Omental fat pad (tissue), 4 donors: ENCODE results near the gene NPM1. TPM values are rescaled to one million over a fixed set of nuclear protein-coding genes. Genes with fewer than 3 reads are reported as not detected.

Experiments used
- ATAC-seq: fragments of 150-250 bp; one replicate; pipeline ENCODE4 v1.9.1; 2016; ENCODE audit warnings: mild to moderate bottlenecking, moderate library complexity; ENCODE audit not compliant: low FRiP score
- DNase-seq: peaks from one replicate; pipeline ENCODE4 v3.0.0-alpha.2; 2019; ENCODE audit warnings: low spot score
- CTCF ChIP-seq, 3 donors: fragments of 450-650 bp; IDR thresholded peaks; one replicate each; pipeline ENCODE4 v1.5.1; 2016 to 2017; ENCODE audit warnings: antibody characterized with exemption in 3 of 3, mild to moderate bottlenecking in 3 of 3, moderate library complexity in 2 of 3
- total RNA-seq, 4 donors: library from RNA; depleted of rRNA; stranded (reverse); fragments of >200 nt; gene quantifications; one replicate each; pipeline ENCODE4 v1.1.0, GENCODE V29; 2016

The NPM1 gene
- total RNA-seq, 4 donors from 2014 or later: 384 to 931 (median 640) TPM

- TF ChIP-seq CTCF (IDR thresholded peaks at IDR 0.05): no peak
- ATAC-seq: no peak
- no peak for DNase-seq
Observed at GRCh38 chr5:171432076-171432475, 44.4 kb downstream of the NPM1 start.

DNA sequence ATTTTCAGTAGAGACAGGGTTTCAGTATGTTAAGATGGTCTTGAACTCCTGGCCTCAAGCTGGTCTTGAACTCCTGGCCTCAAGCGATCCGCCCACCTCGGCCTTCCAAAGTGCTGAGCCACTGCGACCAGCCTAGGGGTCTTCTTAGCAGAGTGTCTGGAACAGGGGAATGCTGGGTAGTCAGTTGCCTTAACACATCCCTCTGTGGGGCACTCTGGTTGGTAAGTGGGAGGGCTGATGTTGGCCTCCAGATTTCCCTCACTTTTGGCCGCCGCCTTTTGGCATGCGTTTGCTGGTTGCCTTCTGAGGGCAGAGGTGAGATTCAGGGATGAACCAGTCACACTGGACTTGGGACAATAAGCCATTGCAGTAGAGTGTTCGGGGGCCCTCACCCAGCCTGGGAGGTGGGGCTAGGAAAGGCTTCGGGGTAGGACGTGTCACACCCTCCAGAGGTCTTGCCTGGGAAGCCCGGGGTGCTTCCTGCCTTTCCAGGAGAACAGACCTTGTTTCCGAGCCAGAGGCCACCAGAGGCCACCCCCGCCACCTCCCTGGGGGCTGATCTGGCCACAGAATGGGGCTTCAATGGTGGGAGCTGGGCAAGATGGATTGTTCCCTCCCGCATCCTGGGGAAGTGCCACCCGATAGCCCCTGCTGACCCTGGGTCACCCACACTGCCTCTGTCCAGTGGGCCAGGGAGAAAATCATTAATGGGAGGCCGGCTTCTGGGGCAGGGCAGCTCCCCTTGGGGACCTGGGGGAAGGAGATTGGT lies 45.1 kb downstream of the NPM1 start:
- no peak for ATAC-seq
- no peak for TF ChIP-seq CTCF (IDR thresholded peaks at IDR 0.05)
- no peak for DNase-seq

DNA sequence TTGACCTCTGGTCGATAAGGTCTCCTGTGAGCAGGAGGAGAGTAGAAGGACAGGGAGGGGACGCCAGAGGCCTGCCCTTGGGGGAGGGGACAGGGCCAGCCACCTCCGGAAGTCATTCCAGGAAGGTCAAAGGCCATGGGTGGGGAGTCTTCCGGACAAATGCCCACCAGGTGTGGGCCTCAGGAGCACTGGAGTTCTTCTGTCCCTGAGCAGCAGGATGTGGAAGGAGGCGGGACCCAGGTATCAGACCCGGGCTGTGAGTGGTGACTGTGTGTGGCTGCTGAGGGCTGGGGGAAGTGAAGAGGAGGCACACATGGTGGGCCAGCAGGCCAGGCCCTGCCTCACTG lies 45.7 kb downstream of the NPM1 start:
- DNase-seq (no peak), ATAC-seq (no peak)
- no peak for TF ChIP-seq CTCF (IDR thresholded peaks at IDR 0.05)

DNA sequence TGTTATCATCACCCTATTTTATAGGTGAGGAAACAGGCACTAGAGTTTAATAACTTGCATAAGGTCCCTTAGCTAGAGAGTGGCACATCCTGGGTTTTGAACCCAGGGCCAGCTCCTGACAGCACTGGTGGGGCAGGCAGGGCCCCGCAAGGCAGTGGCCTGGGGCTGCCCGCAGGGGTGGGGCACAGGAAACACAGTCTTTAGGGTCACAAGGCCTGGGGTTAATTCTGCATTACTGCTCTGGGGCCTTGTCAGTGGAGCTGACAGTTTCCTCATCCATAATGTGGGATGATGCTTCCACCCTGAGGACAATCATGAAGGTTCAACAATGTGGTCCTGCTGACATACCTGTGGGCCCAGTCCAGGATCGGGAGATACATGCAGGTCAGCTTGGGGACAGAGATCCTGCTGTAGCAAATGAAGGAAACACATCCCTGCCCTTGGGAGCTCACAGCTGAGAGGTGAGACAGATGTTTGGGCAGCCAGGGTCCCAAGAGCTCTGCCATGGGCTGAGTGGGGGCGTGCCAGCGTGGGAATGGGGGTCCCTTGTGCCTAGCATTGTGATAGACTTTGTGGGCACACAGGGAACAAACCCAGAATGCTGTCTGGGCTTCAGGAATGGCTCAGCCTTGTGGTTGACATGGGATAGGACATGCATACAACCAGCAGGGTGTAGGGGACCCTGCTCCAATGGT lies 46.5 kb downstream of the NPM1 start:
- ATAC-seq: no peak
- TF ChIP-seq CTCF (IDR thresholded peaks at IDR 0.05): no peak
- DNase-seq: no peak

DNA sequence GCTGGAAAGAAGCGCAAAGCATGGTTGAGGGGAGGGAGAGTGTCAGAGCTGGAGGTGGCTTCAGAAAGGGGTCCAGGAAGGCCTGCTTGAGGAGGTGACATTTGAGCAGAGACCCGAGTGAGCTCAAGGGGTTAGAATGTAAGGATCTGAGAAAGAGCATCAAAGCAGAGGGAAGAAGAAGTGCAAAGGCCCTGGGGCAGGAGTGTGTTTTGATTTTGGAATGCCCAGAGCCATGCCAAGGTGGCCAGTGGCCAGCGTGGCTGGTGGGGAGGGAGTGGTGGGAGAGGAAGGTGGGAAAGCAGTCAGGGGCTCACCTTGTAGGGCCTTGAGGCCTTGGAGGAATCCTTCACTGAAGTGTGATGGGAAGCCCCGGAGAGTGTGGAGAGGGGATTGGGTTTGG lies 47.2 kb downstream of the NPM1 start:
- DNase-seq: no peak
- ATAC-seq: no peak
- no peak for TF ChIP-seq CTCF (IDR thresholded peaks at IDR 0.05)

DNA sequence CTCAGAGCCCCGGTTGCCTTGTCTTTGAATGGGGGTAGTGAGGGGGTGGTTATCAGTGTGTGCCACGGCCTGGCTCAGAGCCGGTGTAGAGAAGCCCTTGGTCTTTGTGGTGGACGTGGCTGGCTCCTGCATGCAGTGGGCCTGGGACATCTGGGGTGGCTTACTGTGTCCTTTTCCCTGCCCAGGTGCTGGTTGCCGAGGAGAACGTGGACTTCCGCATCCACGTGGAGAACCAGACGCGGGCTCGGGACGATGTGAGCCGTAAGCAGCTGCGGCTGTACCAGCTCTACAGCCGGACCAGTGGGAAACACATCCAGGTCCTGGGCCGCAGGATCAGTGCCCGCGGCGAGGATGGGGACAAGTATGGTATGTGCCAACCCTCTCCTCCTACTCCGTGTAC lies 48.3 kb downstream of the NPM1 start:
- ATAC-seq: no peak
- no peak for TF ChIP-seq CTCF (IDR thresholded peaks at IDR 0.05)
- no peak for DNase-seq

DNA sequence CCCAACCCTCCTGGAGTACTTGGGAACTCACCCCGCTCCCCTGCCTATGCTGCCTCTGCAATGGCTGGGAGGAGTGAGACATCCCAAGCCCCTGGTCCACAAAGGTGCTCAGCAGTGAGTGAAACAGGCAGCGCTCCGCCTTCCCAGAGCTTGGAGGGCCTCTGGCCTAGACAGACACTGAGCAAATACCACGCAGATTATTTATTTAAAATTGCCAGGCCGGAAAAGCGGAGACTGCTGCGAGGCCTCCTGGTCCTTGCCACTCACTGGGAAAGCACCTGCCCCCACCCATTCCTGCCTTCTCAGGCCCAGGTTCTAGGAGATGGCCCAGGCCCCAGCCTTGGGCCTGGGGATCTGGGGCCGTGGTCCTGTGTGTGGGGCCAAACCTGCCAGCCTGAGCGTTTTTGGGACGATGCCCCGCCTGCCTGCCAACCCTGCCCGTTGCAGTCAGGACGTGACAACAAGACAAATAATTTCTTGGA lies 49.2 kb downstream of the NPM1 start:
- TF ChIP-seq CTCF (IDR thresholded peaks at IDR 0.05): no peak
- ATAC-seq (peak; percentile 19), DNase-seq (no peak)
